ENCODE measurements around the gene PVALB.

Gene PVALB

GRCh38 chr22:36816636-36817524 lies at the start of gene PVALB:
Gene PVALB, minus strand, starts transcription at chr22:36817035. Its CDS starts 30 bp downstream, at chr22:36817005.
- in situ Hi-C loops (cut with MboI; ENCODE audit: low sequenced_read_pairs): no loop called here

GRCh38 chr22:36865346-36865745 lies 48.5 kb upstream of the PVALB start:
- in situ Hi-C loops (cut with MboI; ENCODE audit: low sequenced_read_pairs): loop anchor here (10.0 kb wide), 1 partner anchor 109 kb away; no protein-coding TSS in a partner anchor

GRCh38 chr22:36864454-36865215 lies 47.8 kb upstream of the PVALB start:
- in situ Hi-C loops (cut with MboI; ENCODE audit: low sequenced_read_pairs): loop anchor here (10.0 kb wide), 1 partner anchor 110 kb away; no protein-coding TSS in a partner anchor

GRCh38 chr22:36863979-36864378 lies 47.1 kb upstream of the PVALB start:
- in situ Hi-C loops (cut with MboI; ENCODE audit: low sequenced_read_pairs): loop anchor here (10.0 kb wide), 1 partner anchor 111 kb away; no protein-coding TSS in a partner anchor

GRCh38 chr22:36863281-36863680 lies 46.4 kb upstream of the PVALB start:
- in situ Hi-C loops (cut with MboI; ENCODE audit: low sequenced_read_pairs): loop anchor here (10.0 kb wide), 1 partner anchor 112 kb away; no protein-coding TSS in a partner anchor

- in situ Hi-C loops (cut with MboI; ENCODE audit: low sequenced_read_pairs): loop anchor here (10.0 kb wide), 1 partner anchor 112 kb away; no protein-coding TSS in a partner anchor
Observed at GRCh38 chr22:36862251-36863242, 45.7 kb upstream of the PVALB start.

- in situ Hi-C loops (cut with MboI; ENCODE audit: low sequenced_read_pairs): loop anchor here (10.0 kb wide), 1 partner anchor 114 kb away; no protein-coding TSS in a partner anchor
Observed at GRCh38 chr22:36860821-36861659, 44.2 kb upstream of the PVALB start, which contains the start of gene NCF4. Gene NCF4, plus strand, starts transcription at chr22:36861006. Its CDS starts 166 bp downstream, at chr22:36861172.

- in situ Hi-C loops (cut with MboI; ENCODE audit: low sequenced_read_pairs): loop anchor here (10.0 kb wide), 1 partner anchor 114 kb away; no protein-coding TSS in a partner anchor
Observed at GRCh38 chr22:36860438-36860820, 43.6 kb upstream of the PVALB start.

- in situ Hi-C loops (cut with MboI; ENCODE audit: low sequenced_read_pairs): loop anchor here (10.0 kb wide), 1 partner anchor 115 kb away; no protein-coding TSS in a partner anchor
Observed at GRCh38 chr22:36860017-36860416, 43.2 kb upstream of the PVALB start.

- in situ Hi-C loops (cut with MboI; ENCODE audit: low sequenced_read_pairs): no loop called here
Observed at GRCh38 chr22:36858966-36859365, 42.1 kb upstream of the PVALB start.

- in situ Hi-C loops (cut with MboI; ENCODE audit: low sequenced_read_pairs): no loop called here
Observed at GRCh38 chr22:36858156-36858555, 41.3 kb upstream of the PVALB start.

- in situ Hi-C loops (cut with MboI; ENCODE audit: low sequenced_read_pairs): no loop called here
Observed at GRCh38 chr22:36856792-36857135, 39.9 kb upstream of the PVALB start.

- in situ Hi-C loops (cut with MboI; ENCODE audit: low sequenced_read_pairs): no loop called here
Observed at GRCh38 chr22:36856121-36856791, 39.4 kb upstream of the PVALB start.

- in situ Hi-C loops (cut with MboI; ENCODE audit: low sequenced_read_pairs): no loop called here
Observed at GRCh38 chr22:36855478-36855877, 38.6 kb upstream of the PVALB start.

GRCh38 chr22:36853407-36854099 lies 36.7 kb upstream of the PVALB start:
- in situ Hi-C loops (cut with MboI; ENCODE audit: low sequenced_read_pairs): no loop called here

- in situ Hi-C loops (cut with MboI; ENCODE audit: low sequenced_read_pairs): no loop called here
Observed at GRCh38 chr22:36852056-36852973, 35.5 kb upstream of the PVALB start.

- in situ Hi-C loops (cut with MboI; ENCODE audit: low sequenced_read_pairs): no loop called here
Observed at GRCh38 chr22:36850682-36851081, 33.8 kb upstream of the PVALB start.
